GM12864 (cell line): ENCODE data around the gene ABCA13.

Experiments used
- DNase-seq: peaks from one replicate; pipeline ENCODE4 v3.0.0-alpha.2; 2011; ENCODE audit warnings: low read depth
- H3K4me3 ChIP-seq: 2 replicates; pipeline ENCODE4 v1.5.1; 2011; ENCODE audit warnings: mild to moderate bottlenecking, low read depth, low read length, control low read depth
- CTCF ChIP-seq: IDR thresholded peaks from 2 replicates; pipeline ENCODE4 v1.5.1; 2011; ENCODE audit warnings: low read depth, mild to moderate bottlenecking, moderate library complexity, low read length, control low read depth, inconsistent platforms; ENCODE audit errors: missing control alignments

Gene ABCA13

GRCh38 chr7:48621076-48621475 is 449.8 kb downstream of the ABCA13 start:
- no peak for TF ChIP-seq CTCF
- no peak for DNase-seq
- no peak overlapping the region for H3K4me3 ChIP-seq

- no peak for TF ChIP-seq CTCF
- no peak for DNase-seq
These were observed 455.9 kb downstream of the ABCA13 start for GRCh38 chr7:48627164-48627563.

GRCh38 chr7:48628793-48629349 is 457.6 kb downstream of the ABCA13 start:
- no peak for TF ChIP-seq CTCF
- no peak overlapping the region for H3K4me3 ChIP-seq
- DNase-seq = no peak

More at GRCh38 chr7:48627164-48627563, 455.9 kb downstream of the ABCA13 start:
- no peak overlapping the region for H3K4me3 ChIP-seq

- no peak for DNase-seq
- TF ChIP-seq CTCF = no peak
- H3K4me3 ChIP-seq = no peak overlapping the region
These were observed 462.9 kb downstream of the ABCA13 start for GRCh38 chr7:48634116-48634632.

- no peak for TF ChIP-seq CTCF
These were observed 464.5 kb downstream of the ABCA13 start for GRCh38 chr7:48635796-48636195.

GRCh38 chr7:48636391-48637015 is 465.2 kb downstream of the ABCA13 start:
- no peak for DNase-seq
- no peak overlapping the region for H3K4me3 ChIP-seq
- TF ChIP-seq CTCF = no peak

More at GRCh38 chr7:48635796-48636195, 464.5 kb downstream of the ABCA13 start:
- no peak overlapping the region for H3K4me3 ChIP-seq
- no peak for DNase-seq

- H3K4me3 ChIP-seq = no peak overlapping the region
- TF ChIP-seq CTCF = no peak
- DNase-seq = no peak
These were observed 466.1 kb downstream of the ABCA13 start for GRCh38 chr7:48637382-48637781.
